NCI-H2029 (cell line): ENCODE measurements around the gene PMEL.
"Not testable (repeated sequence)": the region's sequence is repeated elsewhere in the genome, so short reads cannot be mapped to it uniquely, and the experiment has no call there.

Source experiments
- DNase-seq: peaks from one replicate; lab custom pipeline; 2025; lab: John Stamatoyannopoulos, UW

Gene PMEL

DNA sequence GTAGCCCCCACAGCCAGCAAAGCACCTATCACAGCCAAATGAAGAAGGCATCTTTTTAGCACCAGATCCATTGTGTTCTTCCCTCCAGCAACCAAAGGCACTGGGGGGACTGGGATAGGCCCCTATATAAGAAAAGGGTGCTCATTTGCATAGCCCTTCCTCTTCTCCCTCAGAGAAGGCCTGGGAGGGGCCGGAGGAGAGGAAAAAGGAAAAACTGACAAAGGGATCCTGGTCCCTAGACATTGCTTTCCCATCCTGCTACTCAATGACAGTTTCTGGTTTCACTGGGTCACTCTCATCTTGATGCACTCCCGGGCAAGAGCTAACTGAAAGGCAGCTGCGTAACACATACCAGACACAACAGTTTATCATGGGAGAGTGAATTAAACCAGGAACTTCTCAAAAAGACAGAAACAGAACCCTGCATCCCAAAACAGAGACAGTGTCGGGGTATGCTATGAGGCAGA lies at the start of gene PMEL:
TSS of gene PMEL (minus strand) at position 102 of the 467 bp plus-strand sequence. CDS start at position 71, 31 bp downstream.
- DNase-seq, result no peak

DNA sequence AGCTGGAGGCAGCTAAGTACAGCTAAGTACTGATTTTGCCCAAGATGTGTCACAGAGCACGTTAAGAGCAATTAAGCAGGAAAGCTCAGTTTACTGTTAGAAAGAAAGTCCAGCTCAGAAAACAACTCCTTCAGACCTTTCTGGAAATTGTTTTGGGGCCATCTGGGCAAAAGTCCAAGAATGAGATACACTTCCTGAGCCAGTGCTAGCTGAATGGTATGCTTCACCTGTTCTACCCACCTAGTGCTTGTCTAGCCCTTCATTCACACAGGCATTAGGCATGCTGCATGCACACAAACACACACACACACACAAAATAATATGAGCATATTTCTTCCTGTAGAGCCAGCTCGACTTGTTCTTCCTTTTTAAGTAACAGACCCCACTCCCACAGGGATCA lies 48.4 kb upstream of the PMEL start:
- DNase-seq, result peak; percentile 66

DNA sequence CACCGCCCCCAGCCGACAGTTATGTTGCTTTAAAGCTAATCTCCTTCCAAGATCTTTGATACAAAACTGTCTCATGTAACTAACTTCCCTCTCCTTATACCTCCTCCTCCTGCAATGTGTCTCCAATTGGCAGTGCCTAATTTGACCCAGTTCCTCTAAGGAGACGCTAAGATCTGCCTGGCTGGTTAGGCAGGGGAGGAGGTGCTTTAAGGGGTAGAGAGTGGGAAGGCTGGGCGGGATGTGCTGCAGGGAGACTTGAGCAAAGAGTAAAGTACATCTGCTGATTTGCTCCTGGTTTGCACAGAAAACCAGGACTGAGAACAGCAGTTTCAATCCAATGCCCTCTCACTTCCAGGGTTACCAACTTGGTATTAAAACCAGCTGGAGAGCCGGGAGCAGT lies 47.6 kb upstream of the PMEL start:
- DNase-seq, result no peak

DNA sequence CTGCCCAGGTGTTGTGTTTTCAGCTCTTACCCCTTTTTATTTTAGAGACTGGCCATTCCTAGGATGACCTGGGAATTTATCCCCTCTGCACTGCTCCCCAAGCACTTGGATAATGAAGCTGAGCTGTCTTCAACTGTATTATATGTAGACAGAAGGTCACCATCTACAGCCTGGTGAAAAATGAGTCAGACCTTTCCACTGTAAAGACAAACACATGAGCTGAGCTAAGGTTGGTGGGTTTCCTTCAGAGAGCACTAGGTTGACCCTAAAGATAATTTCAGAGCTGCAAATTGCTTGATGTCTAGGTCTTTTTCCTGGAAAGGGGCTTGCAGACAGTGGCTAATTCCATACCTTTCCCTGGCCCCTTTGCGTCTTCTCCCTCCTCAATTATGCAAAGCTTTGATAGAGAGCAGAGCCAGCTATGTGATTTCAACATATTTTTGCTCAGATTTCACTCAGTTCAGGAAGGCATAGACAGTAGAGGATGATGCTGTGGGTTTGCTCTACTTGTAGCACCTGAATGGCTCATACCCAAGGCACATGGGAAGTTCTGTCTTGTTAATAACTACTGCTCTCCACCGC lies 45.8 kb upstream of the PMEL start:
- no peak for DNase-seq

DNA sequence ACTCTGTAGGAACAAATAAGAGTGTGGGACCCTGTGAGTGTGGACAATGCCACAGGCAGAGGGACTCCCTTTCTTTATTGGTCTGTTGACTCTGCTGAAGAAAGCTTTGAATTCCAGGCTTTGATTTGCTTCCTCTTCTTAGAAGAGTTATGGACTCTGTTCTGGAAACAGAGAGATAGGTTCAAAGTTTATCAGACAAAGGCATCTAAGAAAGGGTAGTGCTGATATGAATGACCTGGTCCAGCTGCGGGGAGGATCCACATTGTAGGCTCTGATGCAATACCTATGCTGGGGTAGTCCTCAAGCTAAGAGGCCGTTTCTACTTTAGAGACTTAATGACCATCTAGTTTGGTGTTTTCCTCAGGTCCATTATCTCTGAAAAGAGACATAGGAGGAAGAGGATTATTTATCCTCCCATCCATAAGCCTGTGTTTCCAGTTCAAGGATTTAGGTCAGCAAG lies 44.3 kb upstream of the PMEL start:
- DNase-seq, result no peak

DNA sequence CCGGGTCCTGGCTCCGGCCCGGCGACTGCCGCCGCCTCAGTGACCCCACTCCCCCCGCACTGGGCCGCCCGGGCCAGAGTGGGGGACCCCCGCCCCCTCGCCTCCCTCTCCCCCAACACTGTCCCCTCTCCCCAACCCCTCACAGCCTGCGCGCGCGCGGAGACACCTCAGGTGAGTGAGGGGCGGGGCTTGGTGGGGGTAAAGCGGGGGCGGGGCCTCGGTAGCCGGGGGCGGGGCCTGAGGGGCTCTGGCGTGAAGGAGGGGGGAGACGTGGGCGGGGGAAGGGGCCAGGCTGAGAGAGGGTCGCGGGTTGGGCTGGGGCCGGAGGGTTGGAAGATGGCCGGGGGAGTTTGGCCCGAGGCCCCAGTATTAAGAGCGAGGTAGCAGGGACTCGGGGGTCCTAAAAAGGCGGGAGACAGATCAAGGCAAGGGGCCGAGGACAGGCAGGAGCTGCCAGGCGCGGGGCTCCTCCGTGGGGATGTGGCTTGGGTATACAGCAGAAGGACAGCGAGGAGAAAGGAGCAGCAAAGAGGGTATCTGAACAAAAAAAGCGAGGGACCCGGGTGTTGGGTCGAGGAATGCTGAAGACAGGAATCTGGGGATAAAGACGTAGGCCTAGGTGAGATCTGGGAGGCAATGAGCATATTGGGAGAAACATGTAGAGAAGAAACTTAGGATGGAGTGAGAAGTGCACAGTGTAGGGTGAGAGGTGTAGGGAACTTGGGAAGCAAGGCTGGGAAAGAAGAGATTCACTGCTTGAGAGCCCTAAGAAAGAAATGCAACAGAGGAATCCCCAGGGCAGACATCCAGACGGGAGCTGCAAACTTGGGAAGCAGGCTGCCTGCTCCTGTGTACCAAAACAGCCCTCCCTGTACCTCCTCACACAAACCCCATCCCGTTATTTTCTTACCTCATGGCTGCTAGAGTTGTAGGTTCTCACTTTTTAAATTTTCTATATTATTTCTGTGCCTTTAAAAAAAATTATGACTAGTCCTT lies 42.0 kb upstream of the PMEL start:
- peak; percentile 28 for DNase-seq

DNA sequence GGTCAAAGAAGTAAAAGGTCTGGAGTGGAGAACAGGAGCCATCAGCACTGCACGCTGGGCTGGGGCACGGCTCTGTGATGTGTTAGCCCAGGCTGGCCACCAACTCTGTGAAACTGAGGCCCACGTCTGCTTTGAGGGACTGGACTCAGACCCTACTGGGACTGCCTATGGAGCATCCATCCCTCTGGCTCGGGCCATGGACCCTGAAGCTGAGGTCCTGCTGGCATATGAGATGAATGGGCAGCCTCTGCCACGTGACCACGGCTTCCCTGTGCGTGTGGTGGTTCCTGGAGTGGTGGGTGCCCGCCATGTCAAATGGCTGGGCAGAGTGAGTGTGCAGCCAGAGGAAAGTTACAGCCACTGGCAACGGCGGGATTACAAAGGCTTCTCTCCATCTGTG lies 38.4 kb upstream of the PMEL start:
- DNase-seq, result no peak

DNA sequence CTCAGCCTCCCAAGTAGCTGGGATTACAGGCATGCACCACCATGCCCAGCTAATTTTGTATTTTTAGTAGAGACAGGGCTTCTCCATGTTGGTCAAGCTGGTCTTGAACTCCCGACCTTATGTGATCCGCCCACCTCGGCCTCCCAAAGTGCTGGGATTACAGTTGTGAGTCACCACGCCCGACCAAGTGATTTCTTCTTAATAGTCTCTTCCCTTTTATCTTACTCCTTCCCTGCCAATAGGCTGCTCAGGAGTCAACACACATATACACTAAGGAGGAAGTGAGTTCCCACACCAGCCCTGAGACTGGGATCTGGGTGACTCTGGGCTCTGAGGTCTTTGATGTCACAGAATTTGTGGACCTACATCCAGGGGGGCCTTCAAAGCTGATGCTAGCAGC lies 37.5 kb upstream of the PMEL start:
- not testable (repeated sequence) for DNase-seq

DNA sequence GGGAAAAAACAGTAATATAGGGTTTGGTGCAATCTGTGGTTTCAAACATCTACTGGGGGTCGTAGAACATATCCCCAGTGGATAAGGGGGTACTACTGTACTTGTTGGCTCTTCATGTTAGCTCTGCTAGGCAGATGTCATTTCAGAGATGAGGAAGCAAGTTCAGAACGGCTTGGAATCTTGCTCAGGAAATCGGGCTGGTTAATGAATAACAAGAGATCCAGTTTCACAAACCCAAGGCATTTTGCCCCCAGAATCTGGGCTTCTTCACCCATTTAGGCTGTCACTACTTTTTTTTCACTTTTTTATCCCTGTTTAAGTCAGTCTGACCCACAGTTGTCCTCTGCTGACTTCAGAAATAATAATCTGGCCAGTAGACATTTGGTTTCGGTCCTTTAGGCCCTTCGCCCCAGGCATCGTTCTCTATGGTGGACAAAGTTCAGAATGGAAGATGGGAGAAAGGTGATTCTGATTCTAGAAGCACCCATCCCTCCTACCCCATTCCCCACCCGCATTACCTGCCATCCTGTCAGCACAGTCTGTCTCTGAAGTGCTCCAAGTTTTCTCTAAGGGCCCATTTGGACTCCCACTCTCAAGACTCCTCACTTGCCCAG lies 35.8 kb upstream of the PMEL start:
- no peak for DNase-seq

DNA sequence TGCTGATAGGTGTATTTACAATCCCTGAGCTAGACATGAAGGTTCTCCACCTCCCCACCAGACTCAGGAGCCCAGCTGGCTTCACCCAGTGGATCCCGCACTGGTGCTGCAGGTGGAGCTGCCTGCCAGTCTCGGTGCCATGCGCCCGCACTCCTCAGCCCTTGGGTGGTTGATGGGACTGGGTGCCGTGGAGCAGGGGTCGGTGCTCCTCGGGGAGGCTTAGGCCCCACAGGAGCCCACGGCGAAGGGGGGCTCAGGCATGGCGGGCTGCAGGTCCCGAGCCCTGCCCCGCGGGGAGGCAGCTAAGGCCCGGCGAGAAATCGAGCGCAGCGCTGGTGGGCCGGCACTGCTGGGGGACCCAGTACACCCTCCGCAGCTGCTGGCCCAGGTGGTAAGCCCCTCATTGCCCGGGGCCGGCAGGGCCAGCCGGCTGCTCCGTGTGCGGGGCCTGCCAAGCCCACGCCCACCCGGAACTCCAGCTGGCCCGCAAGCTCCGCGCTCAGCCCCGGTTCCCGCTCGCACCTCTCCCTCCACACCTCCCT lies 34.2 kb upstream of the PMEL start:
- DNase-seq, result not testable (repeated sequence)

DNA sequence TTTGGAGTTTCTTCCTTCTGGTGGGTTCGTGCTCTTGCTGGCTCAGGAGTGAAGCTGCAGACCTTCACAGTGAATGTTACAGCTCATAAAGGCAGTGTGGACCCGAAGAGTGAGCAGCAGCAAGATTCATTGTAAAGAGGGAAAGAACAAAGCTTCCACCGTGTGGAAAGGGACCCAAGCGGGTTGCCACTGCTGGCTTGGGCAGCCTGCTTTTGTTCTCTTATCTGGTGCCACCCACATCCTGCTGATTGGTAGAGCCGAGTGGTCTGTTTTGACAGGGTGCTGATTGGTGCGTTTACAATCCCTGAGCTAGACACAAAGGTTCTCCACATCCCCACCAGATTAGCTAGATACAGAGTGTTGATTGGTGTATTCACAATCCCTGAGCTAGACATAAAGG lies 33.7 kb upstream of the PMEL start:
- not testable (repeated sequence) for DNase-seq

DNA sequence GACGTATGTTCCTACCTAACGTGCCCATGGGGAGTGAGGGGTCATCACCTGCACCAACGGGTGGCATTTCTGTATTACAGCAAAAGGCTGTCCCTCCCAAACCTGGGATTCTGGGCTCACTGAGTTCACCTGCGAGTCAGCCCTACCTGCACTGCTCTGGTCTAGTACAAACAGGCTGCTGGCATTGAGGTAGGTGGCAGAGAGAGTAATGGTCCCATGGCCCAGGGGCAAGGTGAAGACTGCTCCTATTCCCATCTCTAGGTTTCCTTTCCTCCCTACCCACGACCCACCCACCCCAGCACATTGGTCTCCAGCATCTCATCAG lies 31.7 kb upstream of the PMEL start:
- no peak for DNase-seq

DNA sequence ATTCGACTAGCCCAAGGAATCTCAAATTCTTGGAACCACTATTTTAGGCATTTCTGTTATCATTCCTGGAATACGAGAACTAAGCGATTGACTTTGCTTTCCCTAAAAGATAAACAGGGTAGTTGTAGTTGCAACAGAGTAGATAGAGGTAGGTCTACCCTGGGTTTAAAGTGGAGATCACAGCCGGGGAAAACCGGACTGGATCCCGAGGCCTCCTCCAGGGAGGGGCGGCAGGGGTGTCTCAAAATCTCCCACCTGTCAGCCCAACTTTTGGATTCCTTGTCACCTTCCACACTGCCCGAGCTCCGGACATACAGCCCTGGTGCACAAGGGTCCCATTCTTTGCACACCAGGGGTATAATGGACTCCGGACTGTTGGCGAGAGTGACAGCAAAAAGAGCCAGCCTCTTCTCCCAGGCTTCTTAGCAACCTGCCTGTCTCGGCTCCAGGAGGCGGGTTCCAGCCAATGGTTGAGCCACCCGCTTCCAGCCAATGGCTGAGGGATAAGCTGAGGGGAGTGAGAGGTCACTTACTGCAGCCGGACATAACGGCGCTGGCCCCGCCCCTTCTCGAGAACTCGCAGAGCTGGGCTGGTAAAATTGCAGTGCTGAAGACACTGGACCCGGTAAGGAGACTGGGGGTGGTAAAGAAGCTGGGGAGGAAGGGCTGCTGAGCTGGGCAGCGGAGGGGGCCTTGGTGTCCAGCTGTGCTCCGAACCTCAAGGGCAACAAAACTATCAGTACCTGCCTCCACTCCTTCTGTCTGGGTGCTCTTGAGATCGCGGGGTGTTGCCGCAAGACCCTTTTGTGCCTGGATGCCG lies 31.1 kb upstream of the PMEL start, which contains the start of gene SUOX:
TSS of gene SUOX (plus strand) at position 562 of the 820 bp plus-strand sequence. CDS start 4,946 bp downstream, outside the sequence.
- DNase-seq, result peak; percentile 94

DNA sequence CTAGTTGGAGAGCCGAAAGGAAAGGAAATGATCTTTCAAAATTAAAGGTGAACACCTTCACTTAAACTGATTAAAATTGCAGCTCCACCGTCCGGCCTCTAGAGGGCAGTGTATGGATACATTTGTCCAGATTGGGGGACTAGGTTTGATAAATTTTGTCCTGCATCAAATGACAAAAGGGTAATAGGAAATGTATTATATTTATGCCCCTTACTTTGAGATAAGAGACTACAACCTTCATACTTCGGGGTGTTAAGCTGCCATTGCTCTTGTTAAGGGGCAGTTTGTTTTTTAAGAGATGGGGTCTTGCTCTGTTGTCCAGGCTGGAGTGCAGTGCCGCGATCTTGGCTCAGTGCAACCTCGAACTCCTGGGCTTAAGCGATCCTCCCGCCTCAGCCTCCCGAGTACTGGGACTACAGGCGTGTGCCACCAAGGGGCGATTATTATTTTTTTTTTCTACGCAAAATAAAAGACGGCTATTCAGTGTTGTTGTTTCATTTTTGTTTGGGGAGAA lies 30.4 kb upstream of the PMEL start:
- DNase-seq, result peak; percentile 53

DNA sequence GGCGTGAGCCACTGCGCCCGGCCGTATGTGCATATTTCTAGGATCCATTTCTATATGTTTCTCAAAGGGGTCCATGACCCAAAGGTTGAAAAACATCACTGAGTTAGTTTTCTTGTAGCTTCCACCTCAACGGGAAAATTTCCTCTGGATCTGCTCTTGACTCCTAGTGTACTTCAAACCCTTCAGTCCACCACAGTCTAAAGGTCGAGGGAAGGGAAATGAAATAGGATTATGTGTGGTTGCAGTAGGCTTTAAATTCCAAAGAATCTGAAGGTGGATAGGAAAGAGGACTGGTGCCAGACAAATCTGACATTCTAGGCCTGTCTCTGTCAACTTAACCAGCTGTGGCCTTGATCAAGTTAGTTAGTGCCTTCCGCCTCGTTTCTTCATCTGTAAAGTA lies 29.5 kb upstream of the PMEL start:
- DNase-seq, result no peak

DNA sequence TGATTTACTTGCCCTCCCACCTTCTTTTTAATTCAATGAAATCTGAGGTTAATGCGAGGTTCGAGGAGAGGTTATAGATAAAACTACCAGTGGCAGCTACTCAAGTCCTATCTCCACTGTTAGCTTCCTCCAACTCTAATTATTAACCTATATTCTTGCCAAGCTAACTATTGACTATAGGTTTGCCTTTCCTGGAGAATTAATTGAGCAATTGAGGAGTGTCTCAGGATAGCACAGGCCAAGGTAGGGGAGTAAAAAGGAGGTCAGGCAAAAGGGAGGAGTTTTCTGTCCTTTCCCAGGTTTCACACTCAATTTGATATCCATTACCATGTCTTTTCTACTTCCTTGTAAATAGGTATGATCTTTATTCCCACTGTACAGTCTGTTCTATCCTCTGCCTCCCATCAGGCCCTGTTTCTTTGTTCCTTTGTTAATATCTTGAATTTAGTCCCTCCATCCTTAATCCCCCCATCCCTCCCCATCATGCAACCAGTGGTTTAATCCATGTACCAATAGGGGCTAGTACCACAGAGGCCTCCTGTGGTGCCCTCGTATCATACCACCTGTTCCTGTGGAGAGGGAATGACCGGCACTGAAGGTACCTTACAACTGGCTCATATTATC lies 27.5 kb upstream of the PMEL start:
- DNase-seq, result no peak

DNA sequence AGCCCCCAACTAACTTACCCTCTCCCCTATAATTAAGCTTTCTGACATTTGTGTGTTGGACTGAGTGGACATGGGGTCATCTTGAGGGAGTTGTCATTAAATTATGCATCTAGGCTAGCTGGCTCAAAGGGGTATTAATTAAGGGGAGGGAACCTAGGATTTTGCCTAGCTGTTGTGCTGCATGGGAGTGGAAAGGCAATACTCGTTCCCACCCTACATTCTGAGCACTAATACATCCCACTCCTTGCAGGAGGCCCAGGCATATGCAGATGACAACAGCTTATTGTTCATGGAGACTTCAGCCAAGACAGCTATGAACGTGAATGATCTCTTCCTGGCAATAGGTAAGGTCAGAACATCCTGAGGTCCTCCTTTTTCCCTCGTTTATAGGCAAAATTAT lies 25.3 kb upstream of the PMEL start:
- DNase-seq, result no peak

DNA sequence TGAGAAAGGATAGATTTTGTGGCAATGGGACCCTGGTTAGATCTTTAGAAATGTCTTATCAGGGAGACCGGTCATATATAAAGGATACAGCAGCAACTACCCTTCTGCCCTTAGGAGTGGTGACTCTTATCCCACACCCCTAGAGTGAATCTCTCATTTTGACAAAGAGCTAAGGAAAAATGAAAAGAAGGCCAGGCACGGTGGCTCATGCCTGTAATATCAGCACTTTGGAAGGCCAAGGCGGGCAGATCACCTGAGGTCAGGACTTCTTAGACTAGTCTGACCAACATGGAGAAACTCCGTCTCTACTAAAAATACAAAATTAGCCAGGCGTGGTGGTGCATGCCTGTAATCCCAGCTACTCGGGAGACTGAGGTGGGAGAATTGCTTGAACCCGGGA lies 20.1 kb upstream of the PMEL start:
- DNase-seq, result not testable (repeated sequence)

DNA sequence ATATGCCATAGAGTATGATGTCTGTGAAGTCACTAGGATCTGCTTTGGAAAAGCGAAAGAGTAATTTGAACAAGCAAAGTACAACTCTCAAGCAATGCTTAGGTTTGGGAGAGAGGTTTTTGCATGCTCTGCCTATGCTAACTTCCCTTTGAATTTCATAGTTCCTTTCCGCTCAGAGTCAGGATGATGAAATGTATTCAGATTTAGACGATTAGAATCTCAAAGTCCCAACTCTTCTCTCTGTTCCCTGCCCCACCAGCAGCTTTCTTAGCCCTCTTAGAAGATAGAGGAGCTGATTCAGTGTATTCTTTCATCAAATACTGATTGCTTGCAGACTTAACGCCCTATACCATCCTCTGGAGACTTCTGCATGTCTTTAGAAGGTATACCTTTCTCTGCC lies 19.5 kb upstream of the PMEL start:
- DNase-seq, result no peak

DNA sequence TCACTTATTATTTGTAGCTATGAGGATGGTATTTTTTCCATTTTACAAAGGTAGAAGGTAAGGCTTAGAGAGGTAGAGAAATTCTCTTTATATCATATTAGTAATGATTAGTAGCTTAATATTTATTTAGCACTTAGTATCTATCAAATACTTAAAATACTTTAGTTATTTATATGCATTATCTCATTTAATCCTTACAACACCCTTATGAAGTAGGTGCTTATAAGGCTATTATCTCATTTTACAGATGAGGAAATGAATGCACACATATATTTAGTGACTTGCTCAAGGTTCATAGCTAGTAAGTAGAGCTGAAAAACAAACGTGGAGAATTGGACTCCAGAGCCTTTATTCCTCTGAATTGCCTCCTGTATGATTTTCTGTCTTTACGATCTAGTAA lies 19.0 kb upstream of the PMEL start:
- no peak for DNase-seq
